Stimulated activated CD4-positive, alpha-beta T cell treated with anti-CD3 and anti-CD28 coated beads, Interleukin-12 subunit alpha, Interleukin-12 subunit beta, amount 100 ng/mL, for 24 hours (primary cell): ENCODE measurements around the gene PRF1.

Experiments used
- DNase-seq, 2 experiments: peaks; one replicate each; pipeline ENCODE4 v3.0.0-alpha.2; 2020; ENCODE audit warnings: low read depth in 2 of 2

The PRF1 gene

GRCh38 chr10:70560511-70560941 is 42.0 kb downstream of the PRF1 start:
- DNase-seq = no peak

GRCh38 chr10:70559861-70560260 is 42.7 kb downstream of the PRF1 start:
- DNase-seq = no peak

- peak; percentile 44 to 70 for DNase-seq
Measured at GRCh38 chr10:70558871-70559810, 43.4 kb downstream of the PRF1 start.

GRCh38 chr10:70558295-70558694 is 44.2 kb downstream of the PRF1 start:
- DNase-seq = no peak

- DNase-seq = no peak
Measured at GRCh38 chr10:70557876-70558275, 44.7 kb downstream of the PRF1 start.

- DNase-seq = no peak
Measured at GRCh38 chr10:70557086-70557845, 45.3 kb downstream of the PRF1 start.

GRCh38 chr10:70555371-70555770 is 47.2 kb downstream of the PRF1 start:
- DNase-seq = no peak

GRCh38 chr10:70552586-70552985 is 50.0 kb downstream of the PRF1 start:
- DNase-seq = no peak

- DNase-seq = no peak
Measured at GRCh38 chr10:70551971-70552422, 50.5 kb downstream of the PRF1 start.

- DNase-seq = no peak
Measured at GRCh38 chr10:70551466-70551865, 51.1 kb downstream of the PRF1 start.

- no peak for DNase-seq
Measured at GRCh38 chr10:70550459-70550858, 52.1 kb downstream of the PRF1 start.

GRCh38 chr10:70549962-70550458 is 52.5 kb downstream of the PRF1 start:
- DNase-seq = peak; percentile 40 to 67

GRCh38 chr10:70549351-70549961 is 53.1 kb downstream of the PRF1 start:
- no peak for DNase-seq
